MM.1S (cell line): ENCODE results near the gene CDK2AP2.

Experiments used
- DNase-seq: peaks from one replicate; pipeline ENCODE4 v3.0.0-alpha.2; 2015
- H2AFZ ChIP-seq: fragments of 300-600 bp; sonication (generic); 2 replicates; pipeline ENCODE4 v1.6.0; 2016; ENCODE audit warnings: antibody characterized with exemption, low read length
- H3F3A ChIP-seq: fragments of 300-600 bp; sonication (generic); 2 replicates; pipeline ENCODE4 v1.6.1; 2016; ENCODE audit warnings: mild to moderate bottlenecking, antibody characterized with exemption, low read length, moderate library complexity, mixed read lengths; ENCODE audit not compliant: insufficient read depth
- H3K27ac ChIP-seq: fragments of 300-600 bp; sonication (generic); 2 replicates; pipeline ENCODE4 v1.5.1; 2016; ENCODE audit warnings: mild to moderate bottlenecking, low read length
- H3K27me3 ChIP-seq: fragments of 300-600 bp; sonication (generic); replicated peaks from 2 replicates; pipeline ENCODE4 v1.6.0; 2016; ENCODE audit warnings: low read length; ENCODE audit not compliant: insufficient read depth
- H3K36me3 ChIP-seq: fragments of 300-600 bp; sonication (generic); replicated peaks from 2 replicates; pipeline ENCODE4 v1.6.1; 2016; ENCODE audit warnings: mild to moderate bottlenecking, low read length, mixed read lengths; ENCODE audit not compliant: insufficient read depth
- H3K4me1 ChIP-seq: fragments of 300-600 bp; sonication (generic); 2 replicates; pipeline ENCODE4 v1.6.1; 2016; ENCODE audit warnings: low read length, mixed read lengths
- H3K4me2 ChIP-seq: fragments of 300-600 bp; sonication (generic); 2 replicates; pipeline ENCODE4 v1.6.0; 2016; ENCODE audit warnings: low read depth, low read length
- H3K4me3 ChIP-seq: fragments of 300-600 bp; sonication (generic); 2 replicates; pipeline ENCODE4 v1.5.1; 2016; ENCODE audit warnings: low read length, mixed read lengths
- H3K79me2 ChIP-seq: fragments of 300-600 bp; sonication (generic); 2 replicates; pipeline ENCODE4 v1.6.1; 2016; ENCODE audit warnings: mixed run types, low read length, mixed read lengths
- H3K9ac ChIP-seq: fragments of 300-600 bp; sonication (generic); 2 replicates; pipeline ENCODE4 v1.6.1; 2016; ENCODE audit warnings: low read length, mixed read lengths
- H3K9me2 ChIP-seq: fragments of 300-600 bp; sonication (generic); replicated peaks from 2 replicates; pipeline ENCODE4 v1.6.1; 2016; ENCODE audit warnings: mild to moderate bottlenecking, low read length, mixed read lengths; ENCODE audit not compliant: insufficient read depth
- H3K9me3 ChIP-seq: fragments of 300-600 bp; sonication (generic); replicated peaks from 2 replicates; pipeline ENCODE4 v1.6.1; 2016; ENCODE audit warnings: mild to moderate bottlenecking, low read length, mixed read lengths; ENCODE audit not compliant: insufficient read depth
- H4K20me1 ChIP-seq: fragments of 300-600 bp; sonication (generic); 2 replicates; pipeline ENCODE4 v1.6.1; 2016; ENCODE audit warnings: mild to moderate bottlenecking, low read length, moderate library complexity, mixed read lengths; ENCODE audit not compliant: insufficient read depth
- CTCF ChIP-seq: fragments of 300-600 bp; sonication (generic); IDR thresholded peaks from 2 replicates; pipeline ENCODE4 v1.5.1; 2016; ENCODE audit warnings: antibody characterized with exemption, low read length, mixed read lengths
- EZH2 ChIP-seq: fragments of 300-600 bp; sonication (generic); optimal IDR thresholded peaks from 2 replicates; pipeline ENCODE3; 2017; ENCODE audit warnings: low read depth, mild to moderate bottlenecking, antibody characterized with exemption, low read length, mixed read lengths
- EZH2phosphoT487 ChIP-seq: fragments of 300-600 bp; sonication (generic); IDR thresholded peaks from 2 replicates; pipeline ENCODE4 v1.6.1; 2018; ENCODE audit warnings: antibody characterized with exemption, low read length

Gene CDK2AP2

GRCh38 chr11:67491276-67492068, 16.5 kb downstream of the CDK2AP2 start:
- Histone ChIP-seq H3K4me3 (no peak overlapping the region), H3K9me3 (no peaks in the 10 kb centered on the region), H2AFZ (no peak overlapping the region), H3K4me1 (peaks cover 4% of the 10 kb centered on the region), H4K20me1 (no peaks in the 10 kb centered on the region), H3K36me3 (no peaks in the 10 kb centered on the region), H3F3A (no peaks in the 10 kb centered on the region), H3K4me2 (no peak overlapping the region), H3K9me2 (no peaks in the 10 kb centered on the region), H3K9ac (no peak overlapping the region), H3K79me2 (peaks cover 5% of the 10 kb centered on the region), H3K27ac (no peak overlapping the region), H3K27me3 (no peaks in the 10 kb centered on the region)
- TF ChIP-seq CTCF, result no peak
- no peak for TF ChIP-seq EZH2phosphoT487
- TF ChIP-seq EZH2, result no peak
- no peak for DNase-seq

- no peak for DNase-seq
- no peak overlapping the region for H3K9ac ChIP-seq
- no peaks in the 10 kb centered on the region for H3K9me3 ChIP-seq
- no peaks in the 10 kb centered on the region for H3K36me3 ChIP-seq
- H3K4me2 ChIP-seq, result no peak overlapping the region
- H4K20me1 ChIP-seq, result no peaks in the 10 kb centered on the region
- H3K4me1 ChIP-seq, result peaks cover 10% of the 10 kb centered on the region
- peaks cover 8% of the 10 kb centered on the region for H3K79me2 ChIP-seq
- no peak overlapping the region for H3K27ac ChIP-seq
- TF ChIP-seq EZH2 (no peak), CTCF (no peak), EZH2phosphoT487 (no peak)
- no peaks in the 10 kb centered on the region for H3F3A ChIP-seq
- H3K27me3 ChIP-seq, result no peaks in the 10 kb centered on the region
- H3K4me3 ChIP-seq, result no peak overlapping the region
- H3K9me2 ChIP-seq, result no peaks in the 10 kb centered on the region
- H2AFZ ChIP-seq, result no peak overlapping the region
Measured at GRCh38 chr11:67490727-67491065, 17.3 kb downstream of the CDK2AP2 start.

GRCh38 chr11:67489885-67490726, 17.9 kb downstream of the CDK2AP2 start:
- DNase-seq, result no peak
- Histone ChIP-seq H3K4me2 (no peak overlapping the region), H3K36me3 (no peaks in the 10 kb centered on the region), H3K9me3 (no peaks in the 10 kb centered on the region), H3F3A (no peaks in the 10 kb centered on the region), H3K4me1 (peaks cover 10% of the 10 kb centered on the region), H3K27me3 (no peaks in the 10 kb centered on the region), H3K9me2 (no peaks in the 10 kb centered on the region), H3K27ac (no peak overlapping the region), H3K9ac (no peak overlapping the region), H3K79me2 (peaks cover 8% of the 10 kb centered on the region), H3K4me3 (no peak overlapping the region), H4K20me1 (no peaks in the 10 kb centered on the region), H2AFZ (no peak overlapping the region)
- no peak for TF ChIP-seq CTCF
- no peak for TF ChIP-seq EZH2phosphoT487
- TF ChIP-seq EZH2, result no peak
